ELR (cell line): Measurements from ENCODE around the gene GPRIN1.
"Not testable (repeated sequence)": the region's sequence is repeated elsewhere in the genome, so short reads cannot be mapped to it uniquely, and the experiment has no call there.

Experiments
- DNase-seq: peaks from one replicate; pipeline ENCODE4 v3.0.0-alpha.2; 2015; ENCODE audit warnings: low read depth

Gene GPRIN1

GRCh38 chr5:176574297-176574591, 35.7 kb downstream of the GPRIN1 start:
- no peak for DNase-seq

GRCh38 chr5:176573564-176574296, 36.2 kb downstream of the GPRIN1 start:
- peak; percentile 62 for DNase-seq

DNA sequence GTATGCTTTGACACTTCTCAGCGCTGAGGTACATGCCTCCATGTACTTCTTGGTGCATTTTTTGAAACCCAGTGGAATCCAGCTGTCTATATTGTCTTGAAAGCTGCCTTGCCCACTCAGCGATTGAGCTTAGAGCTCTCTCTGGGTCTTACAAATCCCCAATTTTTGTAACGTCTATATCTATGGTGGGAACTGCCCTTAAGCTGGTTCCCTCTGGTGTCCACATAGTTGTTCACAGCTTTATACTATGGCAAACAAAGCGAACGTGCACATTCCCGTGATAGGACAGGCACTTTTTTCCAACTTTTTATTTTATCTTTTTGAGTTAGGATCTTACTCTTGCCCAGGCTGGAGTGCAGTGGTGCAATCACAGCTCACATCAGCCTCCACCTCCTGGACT, 39.9 kb downstream of the GPRIN1 start:
- DNase-seq: peak; percentile 35

- DNase-seq: no peak
Observed at GRCh38 chr5:176568657-176569056, 41.3 kb downstream of the GPRIN1 start.

- DNase-seq: no peak
Observed at GRCh38 chr5:176565760-176566288, 44.1 kb downstream of the GPRIN1 start.

GRCh38 chr5:176564002-176564401, 46.0 kb downstream of the GPRIN1 start:
- DNase-seq: no peak

- DNase-seq: no peak
Observed at GRCh38 chr5:176562189-176562588, 47.8 kb downstream of the GPRIN1 start.

DNA sequence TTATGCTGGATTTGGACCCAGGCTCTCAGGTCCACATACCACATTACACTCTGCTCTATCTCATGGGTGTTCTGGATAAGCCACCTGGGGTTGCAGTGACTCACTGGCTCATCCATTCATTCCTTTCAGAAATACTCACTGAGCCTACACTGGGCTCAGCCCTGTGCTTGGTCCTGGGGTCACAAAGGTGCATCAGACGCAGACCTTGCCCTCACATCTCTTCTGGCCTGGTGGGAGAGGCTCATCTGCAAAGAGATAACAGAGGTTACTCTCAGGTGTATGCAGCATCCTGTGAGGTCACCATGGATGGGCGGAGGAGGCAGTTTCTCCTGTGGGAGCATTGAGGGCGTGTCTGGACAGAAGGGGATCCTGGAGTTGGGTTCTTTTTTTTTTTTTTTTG, 48.7 kb downstream of the GPRIN1 start:
- no peak for DNase-seq

DNA sequence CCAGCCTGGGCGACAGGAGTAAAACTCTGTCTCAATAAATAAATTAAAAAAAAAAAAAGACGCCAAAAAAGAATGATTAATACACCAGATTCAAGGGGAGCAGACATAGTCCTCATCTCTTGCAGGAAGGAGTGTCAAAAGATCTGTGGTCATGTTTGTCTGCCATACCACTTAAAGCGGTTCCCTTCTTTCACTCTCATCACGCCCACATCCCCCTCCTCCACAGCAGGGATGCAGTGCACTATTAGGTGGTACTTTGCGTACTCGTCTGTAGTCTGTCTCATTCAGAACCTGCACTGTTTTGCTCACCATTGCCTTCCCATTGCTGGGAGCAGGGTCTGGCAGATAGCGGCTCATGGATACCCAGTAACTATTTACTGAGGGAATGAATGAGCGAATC, 49.6 kb downstream of the GPRIN1 start:
- no peak for DNase-seq

GRCh38 chr5:176559683-176560082, 50.3 kb downstream of the GPRIN1 start:
- DNase-seq: no peak

DNA sequence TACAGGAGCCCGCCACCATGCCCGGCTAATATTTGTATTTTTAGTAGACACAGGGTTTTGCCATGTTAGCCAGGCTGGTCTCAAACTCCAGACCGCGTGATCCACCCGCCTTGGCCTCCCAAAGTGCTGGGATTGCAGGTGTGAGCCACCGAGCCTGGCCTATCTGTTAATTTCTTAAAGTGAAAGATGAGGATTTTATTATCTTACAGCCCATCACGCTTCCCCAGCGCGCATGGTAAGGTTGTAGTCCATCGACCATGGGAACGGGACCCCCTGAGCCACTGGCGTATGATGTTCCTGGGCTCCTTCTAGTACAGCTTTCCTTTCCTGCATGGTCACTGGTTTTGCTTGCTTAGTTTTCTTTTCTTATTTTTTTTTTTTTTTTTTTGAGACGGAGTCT, 52.1 kb downstream of the GPRIN1 start:
- DNase-seq: no peak

- DNase-seq: no peak
Observed at GRCh38 chr5:176553260-176554085, 56.5 kb downstream of the GPRIN1 start.

GRCh38 chr5:176552332-176552869, 57.6 kb downstream of the GPRIN1 start:
- no peak for DNase-seq

- DNase-seq: not testable (repeated sequence)
Observed at GRCh38 chr5:176550937-176551336, 59.0 kb downstream of the GPRIN1 start.

DNA sequence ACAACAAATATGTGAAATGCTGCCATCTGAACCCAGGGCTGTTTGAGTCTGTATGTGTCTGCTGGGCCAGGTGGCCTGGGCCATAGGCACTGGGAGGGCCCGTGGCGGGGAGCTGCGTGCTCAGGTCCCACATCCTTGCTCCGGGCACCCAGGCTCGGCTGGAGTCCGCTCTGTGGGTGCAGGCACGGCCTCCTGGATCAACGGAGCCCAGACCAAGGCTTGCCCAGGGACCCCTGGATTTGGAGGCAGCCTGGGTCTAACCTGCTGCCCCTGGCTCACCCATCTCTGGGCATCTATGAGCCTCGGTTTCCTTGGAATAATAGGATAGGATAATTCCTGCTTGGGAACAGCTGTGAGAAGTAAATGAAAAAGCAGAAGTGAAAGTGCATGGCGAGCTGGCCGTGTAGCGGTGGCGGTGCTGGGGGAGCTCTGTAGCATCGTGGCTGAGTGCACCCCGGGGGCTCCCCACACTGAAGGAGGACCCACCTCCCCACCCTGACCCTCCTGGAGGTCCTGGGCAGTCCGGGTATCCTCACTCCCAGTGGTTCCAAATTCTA, 59.6 kb downstream of the GPRIN1 start:
- no peak for DNase-seq

DNA sequence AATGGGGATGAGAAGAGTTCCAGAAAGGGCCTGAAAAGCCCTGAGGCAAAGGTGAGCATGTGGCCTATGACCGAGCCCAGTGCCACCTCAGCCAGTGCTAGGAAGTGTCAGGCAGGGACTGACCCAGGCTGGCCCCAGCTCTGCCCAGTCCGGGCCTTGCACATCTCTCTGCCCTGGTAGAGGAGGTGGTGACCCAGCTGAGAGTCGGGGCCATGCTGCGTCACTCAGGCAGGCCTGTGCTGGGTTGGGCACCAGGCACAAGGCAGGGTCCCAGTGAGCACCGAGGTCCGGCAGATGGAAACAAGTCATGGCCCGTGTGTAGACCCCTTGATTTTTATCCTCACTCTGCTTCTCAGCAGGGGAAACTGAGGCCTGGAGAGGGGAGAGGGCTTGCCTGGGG, 60.1 kb downstream of the GPRIN1 start:
- DNase-seq: no peak

- no peak for DNase-seq
Observed at GRCh38 chr5:176548967-176549444, 61.0 kb downstream of the GPRIN1 start, which contains the start of gene CDHR2. CDHR2 (plus strand) TSS chr5:176549342; CDS start chr5:176565353, 16,011 bp downstream.

- no peak for DNase-seq
Observed at GRCh38 chr5:176547802-176548201, 62.2 kb downstream of the GPRIN1 start.
